IgD-negative memory B cell (primary cell): ENCODE data around the gene LLGL2. TPM values are rescaled to one million over a fixed set of nuclear protein-coding genes. Genes with fewer than 3 reads are reported as not detected.
A peak's percentile ranks its signal among the peaks of the same experiment; 100 is the strongest.

Experiments
- H3K27ac Mint-ChIP-seq, 3 donors: one replicate each; pipeline ENCODE4 v1.8.0; 2020 to 2022; ENCODE audit warnings: mild to moderate bottlenecking in 3 of 3, mixed read lengths in 3 of 3, moderate library complexity in 1 of 3
- H3K27me3 Mint-ChIP-seq: one replicate; pipeline ENCODE4 v1.8.0; 2021; ENCODE audit warnings: mixed read lengths
- H3K36me3 Mint-ChIP-seq: one replicate; pipeline ENCODE4 v1.8.0; 2020; ENCODE audit warnings: mild to moderate bottlenecking, mixed read lengths
- H3K4me1 Mint-ChIP-seq, 3 donors: one replicate each; pipeline ENCODE4 v1.8.0; 2020 to 2022; ENCODE audit warnings: mixed read lengths in 3 of 3, mild to moderate bottlenecking in 1 of 3
- H3K4me3 Mint-ChIP-seq, 4 donors: one replicate each; pipeline ENCODE4 v1.8.0; 2020 to 2022; ENCODE audit warnings: mild to moderate bottlenecking in 4 of 4, mixed read lengths in 4 of 4, moderate library complexity in 3 of 4
- H3K9me3 Mint-ChIP-seq, 3 donors: one replicate each; pipeline ENCODE4 v1.8.0; 2020 to 2021; ENCODE audit warnings: mixed read lengths in 3 of 3, mild to moderate bottlenecking in 1 of 3
- polyA plus RNA-seq: library from polyadenylated mRNA; unstranded; fragments of 300-500 nt; fragmentation: Illumina TruSeq; gene quantifications from one replicate; pipeline ENCODE4 v1.2.3, GENCODE V29; 2021

The LLGL2 gene
- polyA plus RNA-seq, 1 donor from 2014 or later: 21.8 TPM

DNA sequence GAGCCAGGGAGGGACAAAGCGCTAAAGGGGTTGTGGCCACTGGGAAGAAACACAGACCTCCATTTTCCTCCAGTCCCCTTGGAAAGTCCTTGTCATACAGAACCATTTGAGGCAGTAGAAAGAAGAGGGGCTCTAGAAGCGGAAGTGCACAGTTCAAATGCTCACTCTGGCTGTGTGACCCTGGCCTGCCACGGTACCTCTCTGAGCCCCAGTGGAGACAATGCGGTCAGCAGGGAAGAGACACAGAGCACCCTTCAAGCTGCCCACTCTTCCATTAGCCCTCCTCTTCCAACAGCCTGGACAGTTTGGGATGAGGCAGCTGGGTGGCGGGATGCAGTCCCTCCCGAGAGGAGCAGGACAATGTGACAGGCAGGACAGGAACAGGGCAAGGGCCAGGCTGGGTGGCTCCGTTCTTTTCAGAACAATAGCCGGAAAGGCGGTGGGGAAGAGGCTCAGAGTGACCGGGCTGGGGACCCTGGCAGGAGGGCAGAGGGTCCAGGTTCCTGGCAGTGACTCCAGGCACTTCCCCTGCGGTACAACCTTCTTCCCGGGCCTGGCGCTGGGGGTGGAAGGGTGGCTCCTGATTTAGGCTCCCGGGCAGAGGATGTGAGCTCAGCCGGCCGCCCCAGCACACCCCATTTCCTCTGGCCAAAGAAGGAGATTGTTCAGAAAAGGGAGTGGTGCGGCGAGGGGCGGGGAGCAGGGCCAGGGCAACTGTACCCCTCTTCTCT lies 15.8 kb upstream of the LLGL2 start:
- Mint-ChIP-seq H3K9me3 (no peaks in the 10 kb centered on the region), H3K4me3 (no peak overlapping the region), H3K36me3 (no peaks in the 10 kb centered on the region), H3K27me3 (no peaks in the 10 kb centered on the region), H3K27ac (no peak overlapping the region), H3K4me1 (no peaks in the 10 kb centered on the region)

DNA sequence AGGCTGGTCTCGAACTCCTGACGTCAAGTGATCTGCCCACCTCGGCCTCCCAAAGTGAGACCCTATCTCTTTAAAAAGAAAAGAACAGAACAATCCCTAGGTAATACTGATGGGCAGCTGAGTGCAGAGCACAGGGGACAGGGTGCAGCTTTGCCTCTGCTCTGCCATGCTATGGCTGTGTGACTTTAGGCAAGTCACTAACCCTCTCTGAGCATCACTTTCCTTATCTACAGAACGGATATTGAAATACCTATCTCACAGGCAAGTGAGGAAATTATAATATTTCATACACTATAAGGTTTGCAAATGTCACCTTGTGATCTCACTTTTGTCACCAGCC lies 14.3 kb upstream of the LLGL2 start:
- no peaks in the 10 kb centered on the region for H3K4me1 Mint-ChIP-seq
- no peaks in the 10 kb centered on the region for H3K36me3 Mint-ChIP-seq

GRCh38 chr17:75511610-75512575 lies 13.6 kb upstream of the LLGL2 start:
- H3K4me3 Mint-ChIP-seq: peak overlapping the region in 1 of 4 donors; percentile 59

More for the DNA sequence above, 14.3 kb upstream of the LLGL2 start:
- Mint-ChIP-seq H3K27me3 (no peaks in the 10 kb centered on the region), H3K27ac (peak overlapping the region in 1 of 3 donors; percentile 20), H3K4me3 (peak overlapping the region in 1 of 4 donors; percentile 15), H3K9me3 (no peaks in the 10 kb centered on the region)

GRCh38 chr17:75512926-75513640 lies 12.4 kb upstream of the LLGL2 start:
- no peaks in the 10 kb centered on the region for H3K36me3 Mint-ChIP-seq
- peak overlapping the region in 2 of 4 donors; percentile 25 to 59 for H3K4me3 Mint-ChIP-seq
- H3K27ac Mint-ChIP-seq: peak overlapping the region; percentile 13 to 83 (median 31)
- peaks cover 8 to 11% (median 8%) of the 10 kb centered on the region in 3 donors for H3K4me1 Mint-ChIP-seq
- H3K9me3 Mint-ChIP-seq: no peaks in the 10 kb centered on the region
- H3K27me3 Mint-ChIP-seq: peaks cover 3% of the 10 kb centered on the region

More at GRCh38 chr17:75511610-75512575, 13.6 kb upstream of the LLGL2 start:
- Mint-ChIP-seq H3K27ac (peak overlapping the region in 1 of 3 donors; percentile 83), H3K27me3 (no peaks in the 10 kb centered on the region), H3K36me3 (no peaks in the 10 kb centered on the region), H3K4me1 (no peaks in the 10 kb centered on the region), H3K9me3 (no peaks in the 10 kb centered on the region)

DNA sequence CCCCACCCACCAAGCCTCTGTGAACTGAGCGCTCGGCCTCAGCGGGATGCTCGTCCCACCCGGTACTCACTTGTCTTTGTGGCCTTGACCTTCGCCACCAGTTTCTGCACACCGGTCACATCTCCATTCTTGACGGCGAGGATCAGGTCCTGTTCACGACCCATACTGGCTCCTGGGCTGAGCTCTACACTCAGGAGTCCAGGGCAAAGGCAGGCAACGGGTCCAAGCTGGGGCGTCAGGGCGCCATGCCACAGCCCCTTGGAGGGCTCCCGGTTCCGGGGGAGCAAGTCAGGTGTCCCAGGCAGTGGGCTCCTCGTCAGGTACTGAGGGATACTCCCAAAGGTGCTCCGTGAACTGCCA lies 11.9 kb upstream of the LLGL2 start:
- H3K27ac Mint-ChIP-seq: peak overlapping the region in 2 of 3 donors; percentile 31 to 83
- H3K4me1 Mint-ChIP-seq: peaks cover 13 to 17% (median 13%) of the 10 kb centered on the region in 3 donors
- H3K36me3 Mint-ChIP-seq: no peaks in the 10 kb centered on the region
- peak overlapping the region in 2 of 4 donors; percentile 25 to 59 for H3K4me3 Mint-ChIP-seq
- H3K9me3 Mint-ChIP-seq: no peaks in the 10 kb centered on the region
- H3K27me3 Mint-ChIP-seq: peaks cover 3% of the 10 kb centered on the region

- Mint-ChIP-seq H3K4me1 (peaks cover 14 to 17% (median 15%) of the 10 kb centered on the region in 3 donors), H3K9me3 (no peaks in the 10 kb centered on the region), H3K36me3 (no peaks in the 10 kb centered on the region), H3K27me3 (peaks cover 3% of the 10 kb centered on the region), H3K27ac (peak overlapping the region in 1 of 3 donors; percentile 83), H3K4me3 (peak overlapping the region in 3 of 4 donors; percentile 61 to 76 (median 73))
Observed at GRCh38 chr17:75514299-75514918, 11.1 kb upstream of the LLGL2 start.

DNA sequence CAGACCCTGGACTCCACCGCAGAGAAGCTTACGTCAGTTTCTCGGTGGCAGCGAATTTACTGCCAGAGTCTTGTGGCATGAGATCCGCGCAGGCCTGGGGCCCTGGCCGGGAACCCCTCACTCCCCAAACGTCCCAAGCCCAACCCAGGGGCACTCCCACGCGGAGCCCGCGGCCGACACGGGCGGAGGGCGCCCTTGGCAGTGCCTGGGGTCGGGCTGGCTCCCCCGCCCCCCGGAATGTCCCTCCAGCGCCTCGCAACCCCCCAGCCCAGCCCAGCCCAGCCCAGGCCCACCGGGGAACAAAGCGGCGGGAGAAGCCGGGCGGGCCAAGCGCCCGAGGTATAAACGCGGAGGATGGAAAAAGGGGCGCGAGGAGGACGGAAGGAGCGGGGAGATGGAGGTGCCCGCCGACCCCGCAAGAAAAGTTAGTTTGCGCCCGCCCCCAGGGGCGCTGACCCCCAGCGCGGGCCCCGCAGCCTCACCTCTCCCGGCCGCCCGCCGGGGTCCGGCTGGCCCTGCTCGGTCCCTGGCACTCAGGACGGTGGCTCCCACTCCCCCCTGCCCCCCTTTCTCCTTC lies 10.5 kb upstream of the LLGL2 start:
- Mint-ChIP-seq H3K27me3 (peaks cover 3% of the 10 kb centered on the region), H3K36me3 (peaks cover 2% of the 10 kb centered on the region), H3K4me3 (peak overlapping the region; percentile 73 to 83 (median 75))

GRCh38 chr17:75515496-75516254 lies 9.8 kb upstream of the LLGL2 start, which contains the start of gene CASKIN2:
TSS of gene CASKIN2 (minus strand) at chr17:75515537. CDS start at chr17:75513804, 1,733 bp downstream.
- peaks cover 3% of the 10 kb centered on the region for H3K27me3 Mint-ChIP-seq
- peak within 1 kb of the TSS in 2 of 3 donors; percentile 23 to 64 for H3K27ac Mint-ChIP-seq
- peaks cover 2% of the 10 kb centered on the region for H3K36me3 Mint-ChIP-seq
- H3K4me1 Mint-ChIP-seq: peaks cover 14 to 17% (median 15%) of the 10 kb centered on the region in 3 donors
- peak within 1 kb of the TSS; percentile 74 to 89 (median 82) for H3K4me3 Mint-ChIP-seq
- no peaks in the 10 kb centered on the region for H3K9me3 Mint-ChIP-seq

More for the DNA sequence above, 10.5 kb upstream of the LLGL2 start:
- H3K27ac Mint-ChIP-seq: peak overlapping the region in 1 of 3 donors; percentile 39
- H3K9me3 Mint-ChIP-seq: no peaks in the 10 kb centered on the region
- peaks cover 14 to 17% (median 15%) of the 10 kb centered on the region in 3 donors for H3K4me1 Mint-ChIP-seq

GRCh38 chr17:75516255-75516618 lies 9.3 kb upstream of the LLGL2 start, which contains the start of gene TSEN54:
TSS of gene TSEN54 (plus strand) at chr17:75516528. CDS start at chr17:75516561, 33 bp downstream.
- Mint-ChIP-seq H3K4me1 (peaks cover 14 to 17% (median 15%) of the 10 kb centered on the region in 3 donors), H3K9me3 (no peaks in the 10 kb centered on the region), H3K36me3 (peaks cover 2% of the 10 kb centered on the region), H3K27ac (peak within 1 kb of the TSS; percentile 5 to 76 (median 23)), H3K4me3 (peak within 1 kb of the TSS; percentile 79 to 92 (median 86)), H3K27me3 (peaks cover 3% of the 10 kb centered on the region)

GRCh38 chr17:75516619-75517296 lies 8.7 kb upstream of the LLGL2 start:
- Mint-ChIP-seq H3K9me3 (no peaks in the 10 kb centered on the region), H3K27ac (peak overlapping the region in 2 of 3 donors; percentile 5 to 76), H3K4me3 (peak overlapping the region; percentile 79 to 92 (median 86)), H3K4me1 (peaks cover 14 to 17% (median 15%) of the 10 kb centered on the region in 3 donors), H3K36me3 (peaks cover 2% of the 10 kb centered on the region), H3K27me3 (peaks cover 3% of the 10 kb centered on the region)

GRCh38 chr17:75517297-75517865 lies 8.1 kb upstream of the LLGL2 start:
- peaks cover 3% of the 10 kb centered on the region for H3K27me3 Mint-ChIP-seq
- peak overlapping the region; percentile 79 to 92 (median 86) for H3K4me3 Mint-ChIP-seq
- peak overlapping the region; percentile 5 to 89 (median 76) for H3K27ac Mint-ChIP-seq
- H3K9me3 Mint-ChIP-seq: no peaks in the 10 kb centered on the region
- H3K4me1 Mint-ChIP-seq: peaks cover 14 to 17% (median 15%) of the 10 kb centered on the region in 3 donors
- peaks cover 2% of the 10 kb centered on the region for H3K36me3 Mint-ChIP-seq

DNA sequence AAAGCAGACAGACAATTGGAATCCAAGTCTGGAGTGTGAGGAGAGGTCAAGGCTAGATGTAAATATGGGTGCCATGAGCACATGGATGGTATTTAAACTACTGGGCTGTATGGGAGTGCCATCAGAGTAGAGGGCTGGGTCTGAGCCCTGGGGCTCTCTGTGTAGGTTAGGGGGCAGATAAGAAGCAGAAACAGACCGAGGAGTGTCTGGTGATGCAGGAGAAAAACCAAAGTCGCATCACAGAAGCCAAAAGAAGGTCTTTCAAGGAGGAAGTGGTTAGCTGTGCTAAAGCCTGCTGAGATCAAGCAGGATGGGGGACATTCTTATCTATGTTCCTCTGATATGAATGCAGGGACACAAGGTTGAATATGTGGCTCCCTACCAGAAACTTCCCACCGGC lies 7.3 kb upstream of the LLGL2 start:
- Mint-ChIP-seq H3K4me1 (peaks cover 14 to 17% (median 15%) of the 10 kb centered on the region in 3 donors), H3K27me3 (peaks cover 3% of the 10 kb centered on the region), H3K27ac (peak overlapping the region; percentile 5 to 89 (median 76)), H3K36me3 (peaks cover 2% of the 10 kb centered on the region), H3K9me3 (no peaks in the 10 kb centered on the region), H3K4me3 (peak overlapping the region; percentile 79 to 92 (median 86))
